GM18505 (cell line): ENCODE results near the gene SOX18.

ENCODE experiments used
- ATAC-seq: cut with Tn5 transposase; IDR thresholded peaks from one replicate; pipeline ENCODE4 v1.9.1; 2021; ENCODE audit not compliant: unreplicated experiment
- POLR2A ChIP-seq: IDR thresholded peaks from 4 replicates; pipeline ENCODE4 v1.6.1; 2011; ENCODE audit warnings: borderline replicate concordance; ENCODE audit not compliant: insufficient read depth, insufficient read length; ENCODE audit errors: extremely low read depth

The SOX18 gene

GRCh38 chr20:64010711-64011237 lies 38.7 kb downstream of the SOX18 start:
- ATAC-seq = no peak
- no peak for TF ChIP-seq POLR2A

GRCh38 chr20:64009811-64010387 lies 39.5 kb downstream of the SOX18 start:
- no peak for ATAC-seq

GRCh38 chr20:64006902-64007301 lies 42.5 kb downstream of the SOX18 start:
- ATAC-seq = no peak
- TF ChIP-seq POLR2A = no peak

More at GRCh38 chr20:64009811-64010387, 39.5 kb downstream of the SOX18 start:
- TF ChIP-seq POLR2A = no peak

DNA sequence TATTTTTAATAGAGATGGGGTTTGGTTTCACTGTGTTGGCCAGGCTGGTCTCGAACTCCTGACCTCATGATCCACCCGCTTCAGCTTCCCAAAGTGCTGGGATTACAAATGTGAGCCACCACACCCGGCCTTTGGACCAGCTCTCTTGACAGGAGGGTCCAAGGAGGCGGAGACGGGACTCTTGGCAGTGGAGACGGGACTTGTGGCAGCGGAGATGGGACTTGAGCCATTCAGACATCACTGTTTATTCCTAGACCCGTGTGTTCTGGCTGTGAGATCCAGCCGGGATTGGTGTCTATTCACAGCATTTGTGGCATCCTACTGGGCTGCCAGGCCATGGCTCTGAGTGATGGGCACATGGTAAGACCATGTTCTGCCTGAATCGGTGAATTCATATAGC lies 42.9 kb downstream of the SOX18 start:
- no peak for ATAC-seq
- no peak for TF ChIP-seq POLR2A

- no peak for ATAC-seq
- TF ChIP-seq POLR2A = no peak
Observed at GRCh38 chr20:64005394-64005793, 44.0 kb downstream of the SOX18 start.

DNA sequence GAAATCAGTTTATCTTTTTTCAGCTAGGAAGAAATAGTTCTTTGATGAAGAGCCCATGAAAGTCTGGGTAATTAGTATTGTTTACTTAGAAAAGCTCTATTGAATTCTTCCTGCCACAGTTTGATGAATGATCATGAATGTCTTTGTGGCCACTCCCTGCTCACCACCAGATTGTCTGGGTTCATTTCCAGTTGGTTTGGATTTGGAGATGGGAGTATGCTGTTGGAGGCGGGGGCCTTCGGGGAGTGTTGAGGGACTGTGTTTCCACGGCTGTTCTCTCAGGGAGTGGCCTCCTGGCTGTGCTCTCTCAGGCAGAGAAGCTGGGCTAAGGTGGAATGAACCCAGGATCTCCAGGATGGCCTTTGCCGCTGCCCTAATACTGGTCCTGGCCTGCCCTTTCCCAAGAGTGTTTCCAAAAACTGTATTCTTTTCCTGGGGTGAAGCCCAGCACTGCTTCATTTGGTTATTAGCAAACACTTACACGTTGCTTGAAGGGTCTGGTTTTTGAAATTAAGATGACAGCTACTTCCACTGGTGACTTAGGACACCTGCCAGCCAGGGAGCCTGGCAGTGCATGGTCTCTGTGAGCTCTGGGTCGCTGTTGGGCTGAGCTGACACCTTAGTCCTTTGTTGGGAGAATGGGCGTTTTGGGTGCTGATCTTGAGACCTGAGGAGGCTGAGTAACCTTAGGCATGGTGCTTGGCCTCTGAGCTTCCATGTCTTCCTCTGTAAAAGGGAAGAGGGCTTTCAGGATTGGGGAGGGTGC lies 45.3 kb downstream of the SOX18 start:
- ATAC-seq = no peak
- TF ChIP-seq POLR2A = no peak

DNA sequence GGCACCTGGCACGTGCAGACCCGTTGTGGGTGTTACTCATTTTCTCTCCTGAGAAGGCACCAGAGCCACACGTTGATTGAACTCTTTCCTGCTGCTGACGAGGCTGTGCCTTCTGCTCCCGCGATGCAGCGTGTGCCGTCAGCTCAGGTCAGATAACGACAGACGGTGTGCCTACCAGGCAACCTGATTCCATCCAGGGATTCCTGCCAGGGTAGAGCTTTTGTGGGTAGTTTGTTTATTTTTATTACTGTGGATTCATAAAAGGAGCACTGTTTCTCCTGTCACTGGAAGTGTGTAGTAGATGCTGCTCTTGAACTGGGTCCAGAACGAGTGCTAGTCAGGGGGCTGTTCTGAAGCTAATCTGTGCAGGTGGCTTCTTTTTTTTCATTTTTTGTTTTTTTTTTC lies 47.8 kb downstream of the SOX18 start:
- TF ChIP-seq POLR2A = no peak
- ATAC-seq = no peak

DNA sequence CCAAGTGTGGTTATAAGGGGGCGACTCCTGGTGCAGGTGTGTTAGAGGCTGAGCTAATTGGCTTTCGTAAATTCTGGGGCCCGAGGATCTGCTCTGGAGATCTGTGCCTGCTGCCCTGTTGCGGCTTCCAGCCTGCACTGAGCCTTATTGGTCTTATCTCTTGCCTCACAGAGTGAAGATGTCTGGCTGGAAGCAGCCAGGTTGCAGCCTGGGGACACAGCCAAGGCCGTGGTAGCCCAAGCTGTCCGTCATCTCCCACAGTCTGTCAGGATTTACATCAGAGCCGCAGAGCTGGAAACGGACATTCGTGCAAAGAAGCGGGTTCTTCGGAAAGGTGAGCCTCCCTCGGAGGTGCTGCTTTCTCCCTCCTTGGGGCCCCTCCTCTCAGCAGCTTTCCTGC lies 48.5 kb downstream of the SOX18 start:
- no peak for TF ChIP-seq POLR2A
- ATAC-seq = no peak
